Choroid plexus epithelial cell (primary cell): Measurements from ENCODE around the gene ZNF32.
"Not testable (repeated sequence)": the region's sequence is repeated elsewhere in the genome, so short reads cannot be mapped to it uniquely, and the experiment has no call there.

Source experiments
- DNase-seq: peaks from one replicate; pipeline ENCODE4 v3.0.0-alpha.2; 2010; ENCODE audit warnings: low read depth
- H3K4me3 ChIP-seq: 2 replicates; pipeline ENCODE4 v1.5.1; 2011; ENCODE audit warnings: low read depth, mild to moderate bottlenecking, control low read depth, low read length, moderate library complexity
- TF ChIP-seq, protein P1 (sequence below): conservative IDR thresholded peaks from 2 replicates; pipeline ENCODE4 v1.5.1; 2011; ENCODE audit warnings: low read depth, mild to moderate bottlenecking, control low read depth, inconsistent platforms, low read length, moderate library complexity

ZNF32 gene

DNA sequence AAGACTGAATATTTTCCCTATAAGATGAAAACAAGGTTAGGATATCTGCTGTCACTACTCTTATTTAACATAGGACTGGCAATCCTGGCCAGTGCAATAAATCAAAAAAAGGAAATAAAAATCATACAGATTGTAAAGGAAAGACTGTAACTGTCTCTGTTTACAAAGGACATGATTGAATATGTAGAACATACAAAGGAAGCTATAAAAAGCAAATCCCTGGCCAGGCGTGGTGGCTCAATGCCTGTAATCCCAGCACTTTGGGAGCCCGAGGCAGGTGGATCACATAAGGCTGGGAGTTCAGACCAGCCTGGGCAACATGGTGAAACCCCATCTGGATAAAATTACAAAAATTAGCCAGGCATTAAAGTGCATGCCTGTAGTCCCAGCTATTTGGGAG lies 26.6 kb downstream of the ZNF32 start:
- DNase-seq: no peak
- TF ChIP-seq, protein P1, sequence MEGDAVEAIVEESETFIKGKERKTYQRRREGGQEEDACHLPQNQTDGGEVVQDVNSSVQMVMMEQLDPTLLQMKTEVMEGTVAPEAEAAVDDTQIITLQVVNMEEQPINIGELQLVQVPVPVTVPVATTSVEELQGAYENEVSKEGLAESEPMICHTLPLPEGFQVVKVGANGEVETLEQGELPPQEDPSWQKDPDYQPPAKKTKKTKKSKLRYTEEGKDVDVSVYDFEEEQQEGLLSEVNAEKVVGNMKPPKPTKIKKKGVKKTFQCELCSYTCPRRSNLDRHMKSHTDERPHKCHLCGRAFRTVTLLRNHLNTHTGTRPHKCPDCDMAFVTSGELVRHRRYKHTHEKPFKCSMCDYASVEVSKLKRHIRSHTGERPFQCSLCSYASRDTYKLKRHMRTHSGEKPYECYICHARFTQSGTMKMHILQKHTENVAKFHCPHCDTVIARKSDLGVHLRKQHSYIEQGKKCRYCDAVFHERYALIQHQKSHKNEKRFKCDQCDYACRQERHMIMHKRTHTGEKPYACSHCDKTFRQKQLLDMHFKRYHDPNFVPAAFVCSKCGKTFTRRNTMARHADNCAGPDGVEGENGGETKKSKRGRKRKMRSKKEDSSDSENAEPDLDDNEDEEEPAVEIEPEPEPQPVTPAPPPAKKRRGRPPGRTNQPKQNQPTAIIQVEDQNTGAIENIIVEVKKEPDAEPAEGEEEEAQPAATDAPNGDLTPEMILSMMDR: no peak
- H3K4me3 ChIP-seq: no peak overlapping the region

- TF ChIP-seq, protein P1: no peak
- no peak overlapping the region for H3K4me3 ChIP-seq
- DNase-seq: no peak
Observed at GRCh38 chr10:43619368-43619767, 29.3 kb downstream of the ZNF32 start.

GRCh38 chr10:43616697-43617370 lies 31.8 kb downstream of the ZNF32 start:
- TF ChIP-seq, protein P1: no peak
- no peak for DNase-seq
- no peak overlapping the region for H3K4me3 ChIP-seq

GRCh38 chr10:43610636-43611035 lies 38.0 kb downstream of the ZNF32 start:
- DNase-seq: peak; percentile 49
- no peak overlapping the region for H3K4me3 ChIP-seq
- TF ChIP-seq, protein P1: no peak

DNA sequence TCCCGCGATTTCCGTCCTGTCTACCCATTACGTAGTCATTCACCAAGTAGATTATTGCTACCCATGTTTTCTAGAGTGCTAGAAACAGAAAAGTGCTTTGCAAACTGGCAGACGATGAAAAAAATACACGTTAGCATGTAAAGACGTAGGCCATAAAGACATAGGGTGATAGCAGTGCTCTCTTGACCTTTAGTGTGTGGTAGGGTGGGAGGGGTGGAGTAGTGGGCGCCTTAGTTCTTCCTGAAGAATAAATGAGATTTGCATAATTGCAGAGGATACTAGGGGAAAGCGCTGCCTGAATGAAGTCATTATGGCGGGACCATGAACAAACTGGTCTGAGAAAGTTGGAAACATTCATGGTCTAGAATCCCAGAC lies 41.5 kb downstream of the ZNF32 start:
- TF ChIP-seq, protein P1: no peak
- peak overlapping the region; percentile 85 for H3K4me3 ChIP-seq
- DNase-seq: no peak

DNA sequence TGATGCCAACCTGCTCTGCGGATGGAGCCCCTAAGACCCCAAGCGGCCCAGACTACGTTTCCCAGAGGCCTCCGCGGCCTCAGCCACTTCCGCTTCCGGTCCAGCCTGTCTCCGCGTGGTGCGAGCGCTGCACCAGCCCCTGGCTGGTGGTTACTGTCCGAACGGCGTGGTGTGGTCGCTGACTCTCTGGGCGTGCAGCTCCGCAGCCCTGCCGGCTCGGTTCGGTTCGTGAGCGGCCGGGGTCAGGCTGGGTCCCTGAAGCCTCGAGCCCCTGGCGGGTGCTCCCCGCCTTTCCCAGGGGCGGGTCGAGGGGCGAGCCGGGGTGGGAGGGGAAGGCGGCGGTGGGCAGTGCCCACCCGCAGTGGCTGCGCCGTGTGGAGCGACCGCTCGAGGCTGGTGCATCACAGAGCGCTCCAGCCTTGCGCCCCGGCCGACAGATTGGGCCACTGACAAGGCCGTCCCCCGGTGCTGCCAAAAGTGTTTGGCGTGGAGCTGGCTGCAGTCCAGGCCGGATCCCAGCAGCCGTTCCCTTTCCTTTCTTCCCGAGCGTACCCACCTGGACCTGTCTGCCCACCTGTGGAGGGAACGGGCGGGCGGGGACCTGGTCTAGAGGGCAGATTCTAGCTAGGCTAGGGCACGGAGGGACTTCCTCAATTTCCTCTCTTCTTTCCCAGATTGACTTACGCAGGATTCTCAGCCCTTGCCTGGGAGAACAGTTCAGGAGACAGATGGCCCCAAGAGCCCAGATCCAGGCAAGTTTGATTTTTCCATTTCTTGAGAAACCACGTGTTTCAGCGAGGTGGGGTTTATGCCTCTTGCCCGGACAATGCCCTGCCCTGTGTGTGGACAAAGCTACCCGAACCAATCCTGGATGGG lies 42.1 kb downstream of the ZNF32 start, which contains the start of gene ZNF485:
TSS of gene ZNF485 (plus strand) at position 116 of the 876 bp plus-strand sequence. CDS start at position 729, 613 bp downstream.
- TF ChIP-seq, protein P1: no peak
- DNase-seq: peak; percentile 69
- peak within 1 kb of the TSS; percentile 85 for H3K4me3 ChIP-seq

GRCh38 chr10:43605850-43606322 lies 42.8 kb downstream of the ZNF32 start:
- DNase-seq: no peak
- TF ChIP-seq, protein P1: peak; percentile 8
- H3K4me3 ChIP-seq: peak overlapping the region; percentile 85

DNA sequence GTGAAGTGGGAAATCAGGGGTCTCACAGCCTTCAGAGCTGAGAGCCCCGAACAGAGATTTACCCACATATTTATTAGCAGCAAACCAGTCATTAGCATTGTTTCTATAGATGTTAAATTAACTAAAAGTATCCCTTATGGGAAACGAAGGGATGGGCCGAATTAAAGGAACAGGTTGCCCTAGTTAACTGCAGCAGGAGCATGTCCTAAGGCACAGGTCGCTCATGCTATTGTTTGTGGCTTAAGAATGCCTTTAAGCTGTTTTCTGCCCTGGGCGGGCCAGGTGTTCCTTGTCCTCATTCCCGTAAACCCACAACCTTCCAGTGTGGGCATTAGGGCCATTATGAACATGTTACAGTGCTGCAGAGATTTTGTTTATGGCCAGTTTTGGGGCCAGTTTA lies 47.1 kb downstream of the ZNF32 start:
- H3K4me3 ChIP-seq, DNase-seq: not testable (repeated sequence)
